ENCODE results near the gene SBNO2.
A peak's percentile ranks its signal among the peaks of the same experiment; 100 is the strongest.

- TF ChIP-seq SIN3A (IDR thresholded peaks at IDR 0.05; ENCODE audit: borderline replicate concordance, insufficient read depth, low read length), result 0 out of 2 replicates have a peak, but pooled peaks have one; percentile 19
- peak; percentile 90 for TF ChIP-seq TAF1 (IDR thresholded peaks at IDR 0.05; ENCODE audit: borderline replicate concordance, insufficient read depth, low read length)
- TF ChIP-seq POLR2AphosphoS5 (IDR thresholded peaks at IDR 0.05; ENCODE audit: low read depth, low read length), result no peak; the same call in 1 of the 2 replicates
- peak; percentile 100 for TF ChIP-seq FOXP2 (optimal IDR thresholded peaks at IDR 0.05; ENCODE audit: borderline replicate concordance, extremely low read depth, extremely low read length, insufficient read depth)
These were observed 31.3 kb upstream of the SBNO2 start, which contains the start of gene STK11 for GRCh38 chr19:1205114-1206099.
